Esophagus squamous epithelium (tissue), 5 donors: Measurements from ENCODE around the gene SHANK2. TPM values are rescaled to one million over a fixed set of nuclear protein-coding genes. Genes with fewer than 3 reads are reported as not detected.

Experiments used
- DNase-seq: peaks from one replicate; lab custom pipeline; 2025; lab: John Stamatoyannopoulos, UW
- H3K27ac ChIP-seq, 4 donors: fragments of 200-600 bp; sonication (generic); one replicate each; pipeline ENCODE4 v1.5.1; 2016 to 2019; ENCODE audit warnings: mild to moderate bottlenecking in 1 of 4
- H3K27me3 ChIP-seq, 4 donors: fragments of 200-600 bp; sonication (generic); 1 replicate in 3 of 4; 2 replicates in 1 of 4; pipeline versions ENCODE4 v1.5.1 to v1.6.0; 2017 to 2021; ENCODE audit warnings: antibody characterized with exemption in 1 of 4
- H3K36me3 ChIP-seq, 3 donors: fragments of 200-600 bp; sonication (generic); one replicate each; pipeline ENCODE4 v1.5.1; 2016 to 2019
- H3K4me1 ChIP-seq, 3 donors: fragments of 200-600 bp; sonication (generic); one replicate each; pipeline ENCODE4 v1.5.1; 2017 to 2019
- H3K4me3 ChIP-seq, 4 donors: fragments of 200-600 bp; sonication (generic); 1 replicate in 3 of 4; 2 replicates in 1 of 4; pipeline ENCODE4 v1.5.1; 2016 to 2019; ENCODE audit warnings: mild to moderate bottlenecking in 2 of 4, moderate library complexity in 1 of 4
- H3K9me3 ChIP-seq, 3 donors: fragments of 200-600 bp; sonication (generic); one replicate each; pipeline ENCODE4 v1.5.1; 2016 to 2019
- CTCF ChIP-seq, 6 experiments: fragments of 450-650 bp in 4 of 6; fragments of 200-600 bp in 2 of 6; sonication (generic) in 2 of 6; IDR thresholded peaks; one replicate each; pipeline ENCODE4 v1.5.1; 2016 to 2019; ENCODE audit warnings: antibody characterized with exemption in 6 of 6, mild to moderate bottlenecking in 4 of 6, moderate library complexity in 4 of 6
- POLR2A ChIP-seq, 4 donors: fragments of 450-650 bp; IDR thresholded peaks; one replicate each; pipeline ENCODE4 v1.6.1; 2017; ENCODE audit warnings: antibody characterized with exemption in 4 of 4, mild to moderate bottlenecking in 4 of 4, moderate library complexity in 3 of 4
- WGBS, 2 donors: methylation state at CpG; one replicate each; pipeline ENCODE4 v1.1.5; 2018; 5-methylcytosine and 5-hydroxymethylcytosine counted together
- intact Hi-C: fragments of 100-400 bp; cut with DNase I; formaldehyde crosslinking; loops from one replicate; pipeline ENCODE4 v1.15.0; 2022
- total RNA-seq, 4 donors: library from RNA; depleted of rRNA; stranded (reverse); fragments of >200 nt; gene quantifications; one replicate each; pipeline ENCODE4 v1.1.0, GENCODE V29; 2016
- donor health status: DM: yes; HTN: yes; CAD: no.

Gene SHANK2
- total RNA-seq, 4 donors from 2014 or later = 2.5 to 12.6 (median 4.8) TPM

GRCh38 chr11:71202598-71202944 lies 49.8 kb downstream of the SHANK2 start:
- TF ChIP-seq POLR2A (IDR thresholded peaks at IDR 0.05) (no peak), CTCF (IDR thresholded peaks at IDR 0.05) (no peak)
- 92 to 93% methylated on average over 2 to 3 of the region's 5 CpGs for WGBS, 2 donors
- Histone ChIP-seq H3K9me3 (no peaks in the 10 kb centered on the region), H3K27me3 (peaks cover 0 to 35% (median 0%) of the 10 kb centered on the region in 4 donors), H3K36me3 (no peaks in the 10 kb centered on the region), H3K4me1 (peaks cover 0 to 1% (median 0%) of the 10 kb centered on the region in 3 donors), H3K4me3 (no peak overlapping the region), H3K27ac (no peak overlapping the region)
- intact Hi-C loops = no loop called here
- DNase-seq = no peak

Other genes with a start within 250 kb of the SHANK2 start
- 10 to 100 TPM; 22.5 to 86.1 (median 36.5) TPM for gene DHCR7, start 195.8 kb upstream of the SHANK2 start, total RNA-seq
- gene NADSYN1, start 200.6 kb upstream of the SHANK2 start, total RNA-seq = 10 to 100 TPM; 62.0 to 81.3 (median 71.7) TPM